Stimulated activated CD8-positive, alpha-beta memory T cell treated with anti-CD3 and anti-CD28 coated beads, Interleukin-2, amount 100 ng/mL, for 1 hour (primary cell): Measurements from ENCODE around the gene NEB.
"Not testable (repeated sequence)": the region's sequence is repeated elsewhere in the genome, so short reads cannot be mapped to it uniquely, and the experiment has no call there.

Source experiments
- DNase-seq, 2 donors: peaks; one replicate each; pipeline ENCODE4 v3.0.0-alpha.2; 2020; ENCODE audit warnings: low read depth in 2 of 2

Gene NEB

DNA sequence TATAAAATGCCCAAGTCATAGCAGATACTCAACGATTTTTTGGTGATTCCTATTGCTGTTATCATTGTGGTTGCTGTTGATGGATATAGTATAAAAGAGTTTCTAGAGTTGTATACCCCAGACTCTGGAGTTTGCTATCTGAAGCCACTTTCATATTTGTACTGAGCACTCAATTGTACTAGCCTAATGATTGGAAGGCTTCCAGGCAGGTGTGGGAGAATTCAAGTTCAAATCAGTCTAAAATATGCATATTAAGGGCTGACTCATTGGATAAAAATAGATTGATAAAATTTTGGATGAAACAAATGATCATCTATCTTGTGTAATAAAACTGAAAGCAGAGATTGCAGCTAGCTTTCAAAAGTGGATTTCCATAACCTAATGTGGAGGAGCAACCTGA lies 122.9 kb downstream of the NEB start:
- DNase-seq: no peak

DNA sequence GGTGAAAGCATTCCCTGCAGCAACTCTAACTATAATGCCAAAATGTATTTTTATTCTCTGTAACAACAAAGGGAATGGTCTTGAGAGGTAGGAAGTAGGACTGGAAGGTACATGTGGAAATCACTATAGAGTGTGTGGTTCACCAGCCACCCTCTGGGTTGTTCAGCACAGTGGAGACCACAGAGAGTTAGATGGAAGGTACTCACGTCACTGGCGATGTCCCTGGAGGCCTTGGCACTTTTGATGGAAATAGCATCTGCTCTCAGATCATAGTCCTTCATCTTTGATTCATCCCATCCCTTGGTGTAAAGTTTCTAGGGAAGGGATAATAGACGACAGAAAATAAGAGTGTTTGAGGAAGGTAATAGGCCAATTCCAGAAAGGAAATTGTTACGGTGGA lies 124.0 kb downstream of the NEB start:
- no peak for DNase-seq

DNA sequence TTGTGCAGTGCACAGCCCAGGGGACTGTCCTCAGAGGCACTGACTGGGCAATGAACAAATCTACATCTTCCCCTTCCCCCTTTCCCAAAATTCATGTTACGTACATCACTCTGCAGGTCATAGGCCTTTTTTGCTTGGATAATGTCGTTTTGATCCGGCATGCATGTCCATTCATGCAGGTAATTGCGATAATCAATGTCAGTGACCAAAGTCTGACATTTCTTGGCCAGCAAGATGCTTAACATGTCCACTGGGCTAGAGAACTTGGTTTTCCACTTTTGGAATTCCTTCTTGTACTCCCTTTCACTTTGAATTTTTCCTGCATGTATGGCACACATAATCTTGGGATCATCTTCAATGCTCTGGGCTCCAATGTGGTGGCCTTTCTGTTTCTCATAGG lies 124.6 kb downstream of the NEB start:
- no peak for DNase-seq

DNA sequence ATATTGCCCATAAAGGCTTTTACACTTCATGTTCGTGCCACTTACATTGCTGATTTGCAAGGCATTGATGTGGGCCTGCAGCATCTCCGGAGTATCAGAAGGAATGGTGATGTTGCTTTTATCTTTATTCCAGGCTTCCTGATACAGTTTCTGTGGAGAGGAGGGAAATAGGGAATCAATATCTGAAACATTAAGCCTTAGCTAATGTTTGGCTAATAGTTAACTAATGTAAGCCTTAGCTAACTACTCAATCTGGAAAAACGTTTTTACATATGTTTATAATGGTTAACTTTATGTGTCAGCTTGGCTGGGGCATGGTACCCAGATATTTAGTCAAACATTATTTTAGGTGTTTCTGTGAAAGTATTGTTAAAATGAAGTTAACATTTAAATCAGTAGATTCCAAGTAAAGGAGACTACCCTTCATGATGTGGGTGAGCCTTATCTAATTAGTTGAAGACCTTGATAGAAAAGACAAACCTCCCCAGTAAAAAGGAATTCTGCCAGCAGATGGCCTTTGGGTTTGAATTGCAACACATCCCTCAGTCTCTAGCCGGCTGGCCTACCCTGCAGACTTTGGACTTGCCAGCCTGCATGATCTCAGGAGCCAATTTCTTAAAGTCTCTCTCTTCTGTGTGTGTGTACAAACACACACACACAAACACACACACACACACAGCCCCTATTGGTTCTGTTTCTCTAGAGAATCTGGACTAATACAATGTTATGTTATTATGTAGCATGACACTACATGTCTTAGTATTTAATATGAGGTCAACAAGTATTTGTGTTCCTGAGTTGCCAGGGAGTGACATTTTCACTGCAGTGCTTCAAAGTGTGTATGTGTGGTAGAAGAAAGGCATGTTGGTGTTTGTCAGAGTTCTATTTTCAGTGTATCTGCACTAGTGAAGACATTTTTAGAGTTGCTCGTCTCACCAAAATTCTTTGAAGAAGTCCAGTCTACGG lies 126.5 kb downstream of the NEB start:
- not testable (repeated sequence) for DNase-seq

DNA sequence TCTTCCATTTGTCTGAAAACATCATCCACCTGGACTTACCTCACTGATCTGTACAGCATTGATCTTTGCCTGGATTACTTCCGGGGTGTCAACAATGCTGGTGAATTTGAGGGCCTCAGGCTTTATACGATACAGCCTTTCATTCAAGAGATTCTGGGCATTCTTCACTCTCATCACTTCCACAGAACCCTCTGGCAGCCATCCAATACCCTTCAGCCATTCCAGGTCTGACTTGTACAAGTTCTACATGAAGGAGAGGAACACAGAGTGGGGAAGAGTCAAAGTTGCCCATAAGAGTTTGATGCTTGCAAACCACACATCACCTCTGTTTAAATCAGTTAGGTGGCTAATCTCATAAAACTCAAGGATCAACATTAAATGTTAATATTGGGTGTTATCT lies 130.7 kb downstream of the NEB start:
- DNase-seq: not testable (repeated sequence)

DNA sequence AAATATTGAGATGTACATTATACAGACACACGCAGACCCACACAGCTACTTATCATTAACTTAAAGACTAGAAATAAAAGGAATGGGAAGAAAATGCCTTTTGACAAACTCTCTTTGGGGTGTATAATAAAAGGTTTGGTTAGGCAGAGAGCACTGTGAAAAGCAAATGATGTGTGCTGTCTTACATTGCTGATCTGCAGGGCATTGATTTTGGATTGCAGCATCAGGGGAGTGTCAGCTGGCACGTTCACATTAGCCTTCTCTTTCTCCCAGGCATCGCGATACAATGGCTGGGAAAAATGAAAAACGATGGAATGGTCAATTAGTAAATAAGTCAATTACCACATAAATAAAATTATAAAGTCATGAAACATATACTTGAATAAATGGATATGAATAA lies 131.9 kb downstream of the NEB start:
- DNase-seq: not testable (repeated sequence)

DNA sequence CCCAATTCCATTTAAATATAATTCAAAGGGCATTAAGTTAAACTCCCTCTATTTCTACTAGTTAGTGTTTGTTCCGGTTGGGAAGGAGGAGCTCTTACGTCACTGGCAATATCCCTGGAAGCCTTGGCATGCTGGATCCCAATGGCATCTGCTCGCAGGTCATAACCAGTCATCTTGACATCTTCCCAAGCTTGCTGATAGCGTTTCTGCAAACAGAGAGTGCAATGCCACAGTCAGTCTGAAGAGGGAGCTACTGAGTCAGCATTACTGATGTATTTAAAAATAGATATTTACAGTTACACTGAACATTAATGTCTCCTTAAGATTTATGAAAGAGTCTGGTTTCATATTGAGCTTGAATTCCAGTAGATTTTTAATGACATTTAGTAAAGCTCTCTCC lies 132.5 kb downstream of the NEB start:
- DNase-seq: not testable (repeated sequence)

DNA sequence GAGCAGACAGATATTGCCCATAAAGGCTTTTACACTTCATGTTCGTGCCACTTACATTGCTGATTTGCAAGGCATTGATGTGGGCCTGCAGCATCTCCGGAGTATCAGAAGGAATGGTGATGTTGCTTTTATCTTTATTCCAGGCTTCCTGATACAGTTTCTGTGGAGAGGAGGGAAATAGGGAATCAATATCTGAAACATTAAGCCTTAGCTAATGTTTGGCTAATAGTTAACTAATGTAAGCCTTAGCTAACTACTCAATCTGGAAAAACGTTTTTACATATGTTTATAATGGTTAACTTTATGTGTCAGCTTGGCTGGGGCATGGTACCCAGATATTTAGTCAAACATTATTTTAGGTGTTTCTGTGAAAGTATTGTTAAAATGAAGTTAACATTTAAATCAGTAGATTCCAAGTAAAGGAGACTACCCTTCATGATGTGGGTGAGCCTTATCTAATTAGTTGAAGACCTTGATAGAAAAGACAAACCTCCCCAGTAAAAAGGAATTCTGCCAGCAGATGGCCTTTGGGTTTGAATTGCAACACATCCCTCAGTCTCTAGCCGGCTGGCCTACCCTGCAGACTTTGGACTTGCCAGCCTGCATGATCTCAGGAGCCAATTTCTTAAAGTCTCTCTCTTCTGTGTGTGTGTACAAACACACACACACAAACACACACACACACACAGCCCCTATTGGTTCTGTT lies 137.2 kb downstream of the NEB start:
- not testable (repeated sequence) for DNase-seq

DNA sequence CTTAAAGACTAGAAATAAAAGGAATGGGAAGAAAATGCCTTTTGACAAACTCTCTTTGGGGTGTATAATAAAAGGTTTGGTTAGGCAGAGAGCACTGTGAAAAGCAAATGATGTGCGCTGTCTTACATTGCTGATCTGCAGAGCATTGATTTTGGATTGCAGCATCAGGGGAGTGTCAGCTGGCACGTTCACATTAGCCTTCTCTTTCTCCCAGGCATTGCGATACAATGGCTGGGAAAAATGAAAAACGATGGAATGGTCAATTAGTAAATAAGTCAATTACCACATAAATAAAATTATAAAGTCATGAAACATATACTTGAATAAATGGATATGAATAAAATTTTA lies 142.4 kb downstream of the NEB start:
- DNase-seq: not testable (repeated sequence)

DNA sequence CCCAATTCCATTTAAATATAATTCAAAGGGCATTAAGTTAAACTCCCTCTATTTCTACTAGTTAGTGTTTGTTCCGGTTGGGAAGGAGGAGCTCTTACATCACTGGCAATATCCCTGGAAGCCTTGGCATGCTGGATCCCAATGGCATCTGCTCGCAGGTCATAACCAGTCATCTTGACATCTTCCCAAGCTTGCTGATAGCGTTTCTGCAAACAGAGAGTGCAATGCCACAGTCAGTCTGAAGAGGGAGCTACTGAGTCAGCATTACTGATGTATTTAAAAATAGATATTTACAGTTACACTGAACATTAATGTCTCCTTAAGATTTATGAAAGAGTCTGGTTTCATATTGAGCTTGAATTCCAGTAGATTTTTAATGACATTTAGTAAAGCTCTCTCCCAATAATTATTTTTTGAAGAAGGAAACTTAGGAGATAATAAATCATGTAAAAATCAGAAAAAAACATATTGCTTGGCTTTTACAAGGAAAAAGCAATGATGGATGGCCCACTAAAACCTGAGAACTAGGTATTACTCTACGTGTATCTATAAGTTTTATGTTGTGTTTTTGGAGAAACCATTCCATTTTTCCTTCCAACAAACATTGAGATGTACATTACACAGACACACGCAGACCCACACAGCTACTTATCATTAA lies 142.9 kb downstream of the NEB start:
- DNase-seq: not testable (repeated sequence)

DNA sequence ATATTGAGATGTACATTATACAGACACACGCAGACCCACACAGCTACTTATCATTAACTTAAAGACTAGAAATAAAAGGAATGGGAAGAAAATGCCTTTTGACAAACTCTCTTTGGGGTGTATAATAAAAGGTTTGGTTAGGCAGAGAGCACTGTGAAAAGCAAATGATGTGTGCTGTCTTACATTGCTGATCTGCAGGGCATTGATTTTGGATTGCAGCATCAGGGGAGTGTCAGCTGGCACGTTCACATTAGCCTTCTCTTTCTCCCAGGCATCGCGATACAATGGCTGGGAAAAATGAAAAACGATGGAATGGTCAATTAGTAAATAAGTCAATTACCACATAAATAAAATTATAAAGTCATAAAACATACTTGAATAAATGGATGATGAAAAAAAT lies 153.0 kb downstream of the NEB start:
- DNase-seq: not testable (repeated sequence)

DNA sequence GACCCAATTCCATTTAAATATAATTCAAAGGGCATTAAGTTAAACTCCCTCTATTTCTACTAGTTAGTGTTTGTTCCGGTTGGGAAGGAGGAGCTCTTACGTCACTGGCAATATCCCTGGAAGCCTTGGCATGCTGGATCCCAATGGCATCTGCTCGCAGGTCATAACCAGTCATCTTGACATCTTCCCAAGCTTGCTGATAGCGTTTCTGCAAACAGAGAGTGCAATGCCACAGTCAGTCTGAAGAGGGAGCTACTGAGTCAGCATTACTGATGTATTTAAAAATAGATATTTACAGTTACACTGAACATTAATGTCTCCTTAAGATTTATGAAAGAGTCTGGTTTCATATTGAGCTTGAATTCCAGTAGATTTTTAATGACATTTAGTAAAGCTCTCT lies 153.6 kb downstream of the NEB start:
- DNase-seq: not testable (repeated sequence)

DNA sequence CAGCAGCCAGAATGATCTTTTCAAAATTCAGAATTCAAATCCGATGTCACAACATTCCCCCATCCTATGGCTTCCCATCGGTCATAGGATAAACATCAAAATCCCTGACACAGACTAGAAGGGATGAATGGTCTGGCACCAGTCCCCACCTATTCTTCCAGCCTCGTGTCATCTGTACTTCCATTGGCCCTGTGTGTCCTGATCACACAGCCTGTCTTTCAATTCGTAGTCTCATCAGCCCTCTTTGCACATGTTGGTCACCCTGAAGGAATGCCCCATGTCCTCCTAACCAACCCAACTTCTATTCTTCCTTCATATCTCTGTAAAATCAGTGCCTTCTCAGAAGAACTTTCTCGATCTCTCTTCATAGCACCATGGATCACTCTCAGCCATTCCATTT lies 157.2 kb downstream of the NEB start:
- DNase-seq: no peak

DNA sequence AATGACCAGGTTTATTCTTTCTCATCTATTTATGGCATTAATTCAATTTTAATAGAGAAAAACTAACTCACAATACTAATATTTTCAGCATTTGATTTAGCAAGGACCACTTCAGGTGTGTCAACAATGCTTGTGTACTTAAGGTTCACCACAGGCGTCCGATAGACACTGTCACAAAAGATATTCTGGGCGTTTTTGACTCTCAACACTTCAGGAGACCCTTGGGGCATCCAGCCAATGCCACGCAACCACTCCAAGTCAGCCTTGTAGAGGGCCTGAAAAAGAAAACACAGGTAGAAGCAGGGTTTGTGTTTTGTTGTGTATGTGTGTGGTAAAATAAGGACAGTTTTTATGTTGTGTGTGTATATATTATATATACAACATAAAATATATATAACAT lies 158.2 kb downstream of the NEB start:
- DNase-seq: no peak

DNA sequence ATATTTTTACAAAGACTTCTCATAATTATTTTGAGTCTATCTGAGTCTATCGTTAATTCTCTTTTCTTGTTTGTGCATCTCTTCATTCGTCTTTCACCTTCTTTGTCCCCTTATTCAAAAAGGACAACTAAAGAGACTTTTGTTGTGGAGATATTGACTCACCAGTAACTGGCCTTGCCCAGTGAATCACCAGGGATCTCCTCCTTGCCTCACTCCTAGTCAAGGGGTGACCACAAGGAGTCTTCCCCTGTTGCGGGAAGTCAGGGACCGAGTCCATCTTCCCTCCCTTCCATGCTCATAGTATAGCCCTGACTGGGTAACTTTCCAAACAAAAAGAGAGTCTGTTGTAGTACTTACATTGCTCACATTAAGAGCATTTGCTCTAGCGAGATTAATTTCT lies 158.9 kb downstream of the NEB start:
- no peak for DNase-seq

DNA sequence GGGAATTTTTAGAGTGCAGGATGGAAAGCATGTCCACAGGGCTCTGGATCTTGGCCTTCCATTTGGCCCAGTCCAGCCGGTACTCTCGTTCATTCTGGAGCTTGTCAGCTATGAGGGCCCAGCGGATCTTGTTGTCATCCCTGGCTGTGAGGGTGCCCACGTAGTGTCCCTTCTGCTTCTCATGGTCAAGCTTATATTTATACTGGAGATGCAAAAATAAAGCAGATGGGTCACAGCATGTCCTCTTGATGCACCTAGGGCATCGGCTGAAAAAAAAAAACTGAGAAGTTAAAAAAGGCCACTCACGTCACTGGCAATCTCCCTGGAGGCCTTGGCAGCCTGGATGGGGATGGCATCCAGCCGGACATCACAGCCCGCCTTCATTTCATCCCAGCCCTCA lies 164.1 kb downstream of the NEB start:
- no peak for DNase-seq

DNA sequence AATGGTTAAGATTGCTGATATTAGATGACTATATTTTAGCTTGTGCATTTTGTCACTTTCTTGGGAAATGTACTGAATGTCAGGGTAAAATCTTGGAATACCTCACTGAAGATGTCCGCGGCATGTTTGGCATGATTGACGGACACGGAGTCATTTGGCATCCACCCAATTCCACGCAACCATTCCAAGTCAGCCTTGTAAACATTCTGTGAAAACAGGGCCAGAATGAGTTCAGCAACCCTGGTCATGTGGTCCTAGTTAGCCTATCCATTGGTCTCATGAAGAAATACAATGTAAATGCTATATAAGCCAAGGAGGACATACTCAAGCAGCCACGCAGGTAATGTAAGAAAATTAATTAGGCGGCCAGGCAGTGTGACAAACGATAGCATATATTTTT lies 165.1 kb downstream of the NEB start:
- DNase-seq: no peak

DNA sequence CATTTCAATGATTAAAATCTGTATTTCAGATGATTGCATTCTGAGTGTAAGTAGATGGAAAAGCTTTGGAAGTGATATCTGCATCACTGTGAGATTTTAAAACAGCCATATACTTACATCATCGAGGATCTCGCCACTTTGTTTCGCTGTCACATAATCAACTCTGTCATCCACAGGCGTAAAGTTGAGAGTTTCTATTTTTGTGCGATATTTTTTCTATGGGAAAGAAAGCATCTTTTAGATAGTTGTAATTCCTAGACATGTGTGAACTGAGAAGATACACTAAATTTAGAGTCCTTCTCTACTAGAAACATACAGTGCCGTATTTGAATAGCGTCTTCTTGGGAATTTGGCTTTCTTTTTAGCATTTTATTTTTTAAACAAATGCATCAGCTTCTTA lies 165.8 kb downstream of the NEB start:
- DNase-seq: no peak

DNA sequence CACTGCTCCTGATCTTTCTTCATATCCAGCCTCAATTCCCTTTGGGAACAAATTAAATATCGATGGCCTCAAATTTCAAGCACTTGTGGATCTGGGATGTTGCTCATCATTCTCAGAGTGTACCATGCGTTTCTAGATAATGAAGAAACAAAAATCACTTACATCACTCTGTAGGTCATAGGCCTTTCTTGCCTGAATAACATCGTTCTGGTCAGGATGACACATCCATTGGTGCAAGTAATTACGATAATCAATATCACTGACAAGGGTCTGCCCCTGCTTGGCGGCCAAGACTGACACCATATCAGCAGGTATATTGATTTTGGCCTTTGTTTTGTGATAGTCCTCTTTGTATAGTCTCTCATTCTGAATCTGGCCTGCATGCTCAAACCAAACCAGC lies 167.3 kb downstream of the NEB start:
- no peak for DNase-seq

DNA sequence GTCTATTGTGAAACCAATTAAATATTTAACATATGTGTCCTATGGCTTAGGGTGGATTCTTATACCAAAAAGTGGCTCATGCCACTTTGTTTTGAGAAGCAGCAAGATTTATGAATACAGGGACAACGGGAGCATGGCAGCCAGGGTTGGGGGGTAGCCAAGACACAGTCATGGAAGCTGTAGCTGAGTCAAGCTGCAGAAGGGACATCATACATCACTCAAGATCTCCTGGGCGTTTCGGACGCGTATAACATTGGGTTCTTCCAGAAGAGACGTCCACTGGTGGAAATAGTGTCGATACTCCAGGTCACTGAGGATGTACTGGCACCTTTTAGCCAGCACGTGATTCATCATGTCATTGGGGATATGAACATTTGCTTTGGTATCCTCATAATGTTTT lies 171.9 kb downstream of the NEB start:
- DNase-seq: no peak

DNA sequence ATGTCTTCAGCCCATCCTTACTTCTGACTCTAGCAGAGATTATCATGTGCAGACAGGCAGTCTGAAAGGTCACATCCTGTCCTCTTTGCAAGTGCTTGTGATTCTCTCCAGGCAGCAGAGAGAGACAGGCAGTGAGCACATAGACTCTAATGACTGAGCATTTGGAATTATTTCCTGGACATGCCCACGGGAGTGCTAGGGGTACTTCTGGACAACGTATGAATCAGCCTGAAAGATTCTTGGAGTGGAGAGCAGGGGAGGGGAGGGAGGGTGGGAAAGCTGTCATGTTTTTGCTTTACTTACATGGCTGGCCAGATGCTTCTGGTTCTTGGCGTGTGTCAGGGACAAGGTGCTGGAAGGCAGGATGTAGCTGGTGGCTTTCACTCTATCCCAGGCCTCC lies 174.0 kb downstream of the NEB start:
- DNase-seq: no peak

DNA sequence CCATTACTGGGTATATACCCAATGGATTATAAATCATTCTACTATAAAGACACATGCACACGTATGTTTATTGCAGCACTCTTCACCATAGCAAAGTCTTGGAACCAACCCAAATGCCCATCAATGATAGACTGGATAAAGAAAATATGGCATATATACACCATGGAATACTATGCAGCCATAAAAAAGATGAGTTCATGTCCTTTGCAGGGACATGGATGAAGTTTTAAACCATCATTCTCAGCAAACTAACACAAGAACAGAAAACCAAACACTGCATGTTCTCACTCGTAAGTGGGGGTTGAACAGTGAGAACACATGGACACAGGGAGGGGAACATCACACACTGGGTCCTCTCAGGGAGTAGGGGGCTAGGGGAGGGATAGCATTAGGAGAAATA lies 174.8 kb downstream of the NEB start:
- not testable (repeated sequence) for DNase-seq

DNA sequence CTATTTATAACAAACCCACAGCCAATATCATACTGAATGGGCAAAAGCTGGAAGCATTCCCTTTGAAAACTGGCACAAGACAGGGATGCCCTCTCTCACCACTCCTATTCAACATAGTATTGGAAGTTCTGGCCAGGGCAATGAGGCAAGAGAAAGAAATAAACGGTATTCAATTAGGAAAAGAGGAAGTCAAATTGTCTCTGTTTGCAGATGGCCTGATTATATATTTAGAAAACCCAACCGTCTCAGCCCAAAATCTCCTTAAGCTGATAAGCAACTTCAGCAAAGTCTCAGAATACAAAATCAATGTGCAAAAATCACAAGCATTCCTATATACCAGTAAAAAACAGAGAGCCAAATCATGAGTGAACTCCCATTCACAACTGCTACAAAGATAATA lies 176.4 kb downstream of the NEB start:
- not testable (repeated sequence) for DNase-seq
